Left kidney (tissue), 2 donors: ENCODE measurements around the gene ADGRG3. TPM values are rescaled to one million over a fixed set of nuclear protein-coding genes. Genes with fewer than 3 reads are reported as not detected.

Experiments used
- DNase-seq: peaks from one replicate; pipeline ENCODE4 v3.0.0-alpha.2; 2013
- polyA plus RNA-seq: library from polyadenylated mRNA; unstranded; fragments of 120-200 nt; gene quantifications from one replicate; pipeline ENCODE4 v1.2.1, GENCODE V29; 2013; ENCODE audit not compliant: insufficient read length

ADGRG3 gene
- polyA plus RNA-seq, 1 donor, result 0.18 TPM

- DNase-seq, result no peak
Measured at GRCh38 chr16:57645691-57646387, 22.3 kb upstream of the ADGRG3 start.

GRCh38 chr16:57646388-57647039 lies 21.6 kb upstream of the ADGRG3 start:
- no peak for DNase-seq

DNA sequence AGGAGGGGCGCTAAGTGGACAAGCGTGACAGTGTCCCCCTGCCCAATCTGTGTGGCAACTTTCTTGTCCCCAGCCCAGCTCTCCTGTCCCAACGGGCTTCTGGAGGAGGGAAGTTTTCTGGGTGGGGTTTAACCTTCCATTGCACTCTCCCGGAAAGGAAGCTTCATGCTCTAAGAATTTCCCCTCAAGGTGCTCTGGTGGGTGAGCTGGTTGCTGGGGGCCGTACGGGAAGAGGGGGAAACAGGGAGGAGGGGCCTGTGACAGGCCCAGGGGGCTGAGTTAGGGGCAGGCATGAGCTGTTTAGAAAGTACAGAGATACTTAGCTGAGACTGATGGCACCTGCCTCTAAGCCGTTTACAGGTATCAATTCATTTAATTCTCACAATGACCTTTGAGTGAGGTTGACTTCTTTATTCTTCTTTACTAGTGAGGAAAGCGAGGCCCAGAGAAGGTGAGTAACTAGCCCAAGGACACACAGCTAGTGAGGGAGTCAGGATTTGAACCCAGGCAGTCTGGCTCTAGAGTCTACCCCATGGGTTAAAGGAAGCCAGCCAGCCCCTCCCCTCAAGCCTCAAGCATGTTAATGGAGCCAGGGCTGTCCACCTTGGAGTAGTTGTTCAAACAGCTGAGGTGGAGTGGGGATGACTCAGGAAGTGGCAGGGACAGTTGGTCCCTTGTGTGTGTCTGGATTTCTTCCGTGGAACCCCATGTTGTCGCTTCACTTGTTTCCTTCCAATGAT lies 20.8 kb upstream of the ADGRG3 start:
- no peak for DNase-seq

DNA sequence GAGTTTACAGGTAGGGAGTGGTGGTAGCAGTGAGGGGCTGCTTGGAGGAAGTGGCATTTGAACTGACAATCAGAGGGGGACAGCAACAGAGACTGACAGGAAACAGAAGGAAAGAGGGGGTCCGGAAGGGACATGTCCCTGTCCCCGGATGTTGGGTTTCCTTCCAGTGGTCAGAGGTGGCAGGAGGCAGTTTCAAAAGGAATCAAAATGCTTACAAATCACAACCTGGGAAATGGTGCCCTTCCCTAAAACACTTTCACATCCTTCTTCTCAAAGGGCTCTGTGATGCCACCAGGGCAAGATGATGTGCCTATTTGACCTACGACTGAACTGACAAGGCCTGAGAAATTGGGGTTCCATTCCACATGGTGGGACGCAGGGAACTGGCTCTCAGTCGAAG lies 20.0 kb upstream of the ADGRG3 start:
- no peak for DNase-seq

GRCh38 chr16:57648581-57649442 lies 19.3 kb upstream of the ADGRG3 start:
- peak; percentile 67 for DNase-seq

GRCh38 chr16:57649443-57649751 lies 18.7 kb upstream of the ADGRG3 start:
- DNase-seq, result no peak

DNA sequence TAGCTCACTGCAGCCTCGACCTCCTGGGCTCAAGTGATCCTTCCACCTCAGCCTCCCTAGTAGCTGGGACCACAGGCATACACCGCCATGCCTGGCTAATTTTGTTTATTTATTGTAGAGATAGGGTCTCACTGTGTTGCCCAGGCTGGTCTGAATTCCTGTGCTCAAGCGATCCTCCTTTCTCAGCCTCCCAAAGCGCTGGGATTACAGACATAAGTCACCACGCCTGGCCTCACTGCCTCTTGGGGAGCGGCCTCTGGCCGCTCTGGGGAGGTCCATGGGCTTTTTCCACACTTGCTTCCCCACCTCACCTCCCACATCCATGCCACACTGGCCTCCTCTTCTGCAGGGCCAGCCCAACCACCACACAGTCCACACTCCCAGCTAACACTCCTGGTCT lies 18.3 kb upstream of the ADGRG3 start:
- DNase-seq, result no peak

- DNase-seq, result no peak
Measured at GRCh38 chr16:57651344-57652333, 16.5 kb upstream of the ADGRG3 start.

DNA sequence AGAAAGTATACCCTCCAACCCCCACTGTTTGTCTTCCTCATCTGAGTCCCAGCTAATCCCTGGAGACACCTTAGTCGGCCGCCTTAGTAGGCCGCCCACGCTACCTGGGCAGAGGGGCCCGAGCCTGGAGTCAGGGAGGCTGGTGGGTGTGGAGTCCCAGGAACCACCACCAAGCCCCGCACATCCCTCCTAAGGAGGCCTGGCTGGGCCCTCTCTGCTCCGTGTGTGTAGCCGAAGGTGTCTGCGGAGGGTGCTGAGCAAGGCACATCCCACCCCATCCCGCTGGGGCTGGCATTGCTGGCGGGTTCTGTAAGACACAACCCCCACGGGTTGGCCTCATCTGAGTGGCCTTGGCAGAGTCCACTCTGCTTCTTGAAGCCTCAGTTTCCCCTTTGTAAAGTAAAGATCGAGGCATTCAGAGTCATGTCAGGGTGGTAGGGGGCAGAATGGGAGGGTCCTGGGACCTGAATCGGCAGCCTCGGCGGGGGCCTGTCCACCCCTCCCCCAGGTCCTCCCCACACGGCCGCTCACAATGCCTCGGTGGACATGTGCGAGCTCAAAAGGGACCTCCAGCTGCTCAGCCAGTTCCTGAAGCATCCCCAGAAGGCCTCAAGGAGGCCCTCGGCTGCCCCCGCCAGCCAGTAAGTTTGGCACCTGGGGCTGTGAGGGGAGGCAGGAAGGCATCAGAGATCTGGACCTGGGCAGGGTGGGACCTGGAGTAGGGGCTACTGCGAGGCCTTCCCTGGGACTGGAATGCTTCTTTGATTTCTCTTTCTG lies 15.2 kb upstream of the ADGRG3 start:
- no peak for DNase-seq

GRCh38 chr16:57653936-57654335 lies 14.2 kb upstream of the ADGRG3 start:
- DNase-seq, result no peak

- DNase-seq, result no peak
Measured at GRCh38 chr16:57656342-57656955, 11.7 kb upstream of the ADGRG3 start.

DNA sequence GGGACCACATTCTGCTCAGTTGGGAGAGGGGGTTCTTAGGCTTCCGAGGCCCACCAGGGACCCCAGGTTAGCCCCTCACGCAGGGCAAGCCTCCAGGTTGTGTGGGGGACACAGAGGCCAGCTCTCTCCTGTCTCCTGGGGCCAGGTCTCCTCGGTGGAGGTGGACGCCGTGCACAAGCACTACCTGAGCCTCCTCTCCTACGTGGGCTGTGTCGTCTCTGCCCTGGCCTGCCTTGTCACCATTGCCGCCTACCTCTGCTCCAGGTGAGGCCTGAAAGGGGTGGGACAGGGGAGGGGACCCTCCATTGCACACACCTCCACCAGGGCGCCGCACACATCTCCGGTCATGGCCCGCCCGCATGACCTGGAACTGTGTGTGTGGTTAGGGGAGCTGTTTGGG lies 10.9 kb upstream of the ADGRG3 start:
- DNase-seq, result no peak

DNA sequence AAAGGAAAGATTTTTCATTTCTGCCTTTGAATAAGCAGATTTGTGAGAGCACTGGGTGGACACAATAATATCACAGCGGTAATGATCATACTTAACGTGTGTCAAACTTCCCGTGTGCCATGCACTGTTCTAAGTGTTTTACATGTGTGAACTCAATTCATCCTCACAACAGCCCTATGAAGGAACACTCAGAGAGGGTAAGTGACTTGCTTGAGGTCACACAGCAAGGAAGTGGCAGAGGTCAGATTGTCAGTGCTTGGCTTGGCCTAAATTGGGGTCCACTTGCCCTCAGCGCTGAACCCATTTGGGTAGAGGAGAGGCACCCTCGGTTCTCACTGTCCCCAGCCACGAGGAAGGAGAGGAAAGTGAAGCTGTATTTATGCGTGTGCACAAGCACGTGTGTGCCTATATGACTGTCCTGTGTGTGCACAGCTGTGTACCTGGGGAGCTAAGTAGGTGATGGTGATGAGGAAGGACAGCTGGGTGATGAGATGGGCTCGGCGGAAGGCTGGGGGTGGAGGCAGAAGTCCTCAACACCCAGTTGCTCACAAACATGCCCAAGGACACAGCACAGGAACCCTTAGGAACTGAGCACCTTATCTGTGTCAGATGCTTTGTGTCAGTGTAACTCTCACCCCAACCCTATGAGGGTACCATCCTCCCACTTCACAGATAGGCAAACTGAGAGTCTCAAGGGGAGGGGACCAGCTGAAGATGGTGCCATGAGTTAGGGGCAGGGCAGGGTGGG lies 9.8 kb upstream of the ADGRG3 start:
- no peak for DNase-seq

DNA sequence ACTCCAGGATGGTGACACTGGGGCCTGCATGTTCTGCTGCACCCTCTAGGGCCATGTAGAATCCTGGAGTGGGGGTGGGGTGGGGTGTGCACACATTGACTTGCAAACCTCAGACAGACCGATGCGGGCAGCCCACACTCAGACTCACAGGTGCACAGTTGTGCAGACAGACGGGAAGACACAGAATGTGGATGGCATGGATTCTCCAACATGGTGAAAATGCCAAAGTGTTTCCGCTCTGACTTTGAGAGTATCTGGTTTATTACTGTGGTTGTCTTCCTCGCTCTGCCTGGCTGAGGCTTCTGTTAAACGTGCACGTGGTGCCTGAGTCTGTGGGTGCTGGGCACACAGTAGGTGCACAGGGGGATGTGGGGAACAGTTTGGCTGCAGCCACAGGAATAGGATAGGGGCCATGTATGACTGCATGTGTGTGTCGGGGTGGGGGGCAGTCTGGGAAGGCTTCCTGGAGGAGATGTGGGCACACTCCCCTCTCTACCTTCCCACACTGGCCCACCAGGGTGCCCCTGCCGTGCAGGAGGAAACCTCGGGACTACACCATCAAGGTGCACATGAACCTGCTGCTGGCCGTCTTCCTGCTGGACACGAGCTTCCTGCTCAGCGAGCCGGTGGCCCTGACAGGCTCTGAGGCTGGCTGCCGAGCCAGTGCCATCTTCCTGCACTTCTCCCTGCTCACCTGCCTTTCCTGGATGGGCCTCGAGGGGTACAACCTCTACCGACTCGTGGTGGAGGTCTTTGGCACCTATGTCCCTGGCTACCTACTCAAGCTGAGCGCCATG lies 9.0 kb upstream of the ADGRG3 start:
- no peak for DNase-seq

DNA sequence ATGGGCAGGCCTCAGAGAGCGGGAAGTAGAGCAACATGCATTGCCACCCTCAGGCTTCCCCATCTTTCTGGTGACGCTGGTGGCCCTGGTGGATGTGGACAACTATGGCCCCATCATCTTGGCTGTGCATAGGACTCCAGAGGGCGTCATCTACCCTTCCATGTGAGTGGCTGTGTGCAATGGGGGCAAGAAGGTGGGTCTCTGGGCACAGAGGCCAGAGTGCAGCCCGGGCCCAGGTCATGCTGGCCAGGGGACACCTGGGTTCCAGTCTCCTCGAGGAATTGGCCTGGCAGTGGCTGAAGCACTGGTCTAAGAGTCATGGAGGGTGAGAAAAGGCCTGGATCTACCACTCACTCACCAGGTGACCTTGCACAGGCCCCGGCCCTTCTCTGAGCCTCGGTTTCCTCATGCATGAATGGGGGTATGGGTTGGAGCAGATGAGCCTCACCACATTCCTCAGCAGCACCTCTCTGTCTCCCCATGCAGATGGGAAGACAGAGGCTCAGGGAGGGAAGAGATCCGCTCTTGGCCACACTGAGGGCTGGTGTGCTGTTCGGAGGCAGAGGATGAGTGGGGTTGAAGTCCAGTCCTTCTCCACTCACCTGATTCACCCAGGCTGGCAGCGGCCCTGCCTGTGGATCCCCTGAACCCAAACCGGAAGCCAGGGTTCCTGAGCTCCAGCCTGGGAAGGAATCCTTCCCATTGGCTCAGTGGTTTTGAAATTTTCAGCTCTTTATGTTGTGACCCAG lies 7.2 kb upstream of the ADGRG3 start:
- no peak for DNase-seq

- DNase-seq, result no peak
Measured at GRCh38 chr16:57661510-57661909, 6.6 kb upstream of the ADGRG3 start.
